Ishikawa (cell line): ENCODE results near the gene STYK1.

Experiments used
- CEBPB ChIP-seq: IDR thresholded peaks from 2 replicates; pipeline ENCODE4 v1.6.1; 2012
- CREB1 ChIP-seq: IDR thresholded peaks from 2 replicates; pipeline ENCODE4 v1.6.1; 2012; ENCODE audit warnings: low read depth
- EGR1 ChIP-seq: IDR thresholded peaks from 2 replicates; pipeline ENCODE4 v1.6.1; 2012
- EP300 ChIP-seq: IDR thresholded peaks from 2 replicates; pipeline ENCODE4 v1.6.1; 2012; ENCODE audit warnings: borderline replicate concordance
- FOXM1 ChIP-seq: IDR thresholded peaks from 2 replicates; pipeline ENCODE4 v1.6.1; 2012; ENCODE audit warnings: low read depth, borderline replicate concordance
- MAX ChIP-seq: IDR thresholded peaks from 2 replicates; pipeline ENCODE4 v1.6.1; 2012
- NFIC ChIP-seq: IDR thresholded peaks from 2 replicates; pipeline ENCODE4 v1.6.1; 2012
- RAD21 ChIP-seq: IDR thresholded peaks from 2 replicates; pipeline ENCODE4 v1.6.1; 2012; ENCODE audit warnings: low read depth
- TAF1 ChIP-seq: IDR thresholded peaks from 2 replicates; pipeline ENCODE4 v1.6.1; 2012; ENCODE audit warnings: low read depth, mild to moderate bottlenecking
- TCF12 ChIP-seq: IDR thresholded peaks from 2 replicates; pipeline ENCODE4 v1.6.1; 2012; ENCODE audit warnings: low read depth
- TEAD4 ChIP-seq: IDR thresholded peaks from 2 replicates; pipeline ENCODE4 v1.6.1; 2012
- USF1 ChIP-seq: IDR thresholded peaks from 2 replicates; pipeline ENCODE4 v1.6.1; 2012
- YY1 ChIP-seq: IDR thresholded peaks from 2 replicates; pipeline ENCODE4 v1.6.1; 2012; ENCODE audit warnings: low read depth
- ZBTB7A ChIP-seq: IDR thresholded peaks from 2 replicates; pipeline ENCODE4 v1.6.1; 2012; ENCODE audit warnings: low read depth
- TF ChIP-seq, protein P1 (sequence below): IDR thresholded peaks from 2 replicates; pipeline ENCODE4 v1.6.1; 2012; ENCODE audit warnings: low read depth, mild to moderate bottlenecking

Gene STYK1

DNA sequence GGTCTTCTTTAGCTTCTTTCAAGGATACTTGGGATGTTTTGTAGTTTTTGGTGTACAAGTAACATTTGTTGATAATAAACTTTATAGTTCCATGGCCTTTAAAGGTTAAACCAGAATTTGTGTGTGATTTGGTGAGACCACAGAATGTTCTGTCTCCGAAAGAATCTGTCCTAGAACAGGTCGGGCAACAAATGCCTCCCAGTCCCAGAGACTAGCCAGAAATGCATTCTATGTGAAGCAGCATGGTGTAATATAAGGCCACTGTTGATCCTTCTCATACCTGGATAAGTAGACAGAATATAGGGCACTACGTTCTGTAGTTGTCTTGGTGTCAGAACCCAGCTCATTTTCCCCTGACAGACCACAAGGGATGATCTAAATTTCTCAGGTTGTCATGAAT, 10.0 kb downstream of the STYK1 start:
- TF ChIP-seq TEAD4 (no peak), TCF12 (no peak), NFIC (no peak), MAX (no peak), ZBTB7A (no peak), CREB1 (no peak), RAD21 (no peak)
- TF ChIP-seq, protein P1, sequence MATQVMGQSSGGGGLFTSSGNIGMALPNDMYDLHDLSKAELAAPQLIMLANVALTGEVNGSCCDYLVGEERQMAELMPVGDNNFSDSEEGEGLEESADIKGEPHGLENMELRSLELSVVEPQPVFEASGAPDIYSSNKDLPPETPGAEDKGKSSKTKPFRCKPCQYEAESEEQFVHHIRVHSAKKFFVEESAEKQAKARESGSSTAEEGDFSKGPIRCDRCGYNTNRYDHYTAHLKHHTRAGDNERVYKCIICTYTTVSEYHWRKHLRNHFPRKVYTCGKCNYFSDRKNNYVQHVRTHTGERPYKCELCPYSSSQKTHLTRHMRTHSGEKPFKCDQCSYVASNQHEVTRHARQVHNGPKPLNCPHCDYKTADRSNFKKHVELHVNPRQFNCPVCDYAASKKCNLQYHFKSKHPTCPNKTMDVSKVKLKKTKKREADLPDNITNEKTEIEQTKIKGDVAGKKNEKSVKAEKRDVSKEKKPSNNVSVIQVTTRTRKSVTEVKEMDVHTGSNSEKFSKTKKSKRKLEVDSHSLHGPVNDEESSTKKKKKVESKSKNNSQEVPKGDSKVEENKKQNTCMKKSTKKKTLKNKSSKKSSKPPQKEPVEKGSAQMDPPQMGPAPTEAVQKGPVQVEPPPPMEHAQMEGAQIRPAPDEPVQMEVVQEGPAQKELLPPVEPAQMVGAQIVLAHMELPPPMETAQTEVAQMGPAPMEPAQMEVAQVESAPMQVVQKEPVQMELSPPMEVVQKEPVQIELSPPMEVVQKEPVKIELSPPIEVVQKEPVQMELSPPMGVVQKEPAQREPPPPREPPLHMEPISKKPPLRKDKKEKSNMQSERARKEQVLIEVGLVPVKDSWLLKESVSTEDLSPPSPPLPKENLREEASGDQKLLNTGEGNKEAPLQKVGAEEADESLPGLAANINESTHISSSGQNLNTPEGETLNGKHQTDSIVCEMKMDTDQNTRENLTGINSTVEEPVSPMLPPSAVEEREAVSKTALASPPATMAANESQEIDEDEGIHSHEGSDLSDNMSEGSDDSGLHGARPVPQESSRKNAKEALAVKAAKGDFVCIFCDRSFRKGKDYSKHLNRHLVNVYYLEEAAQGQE: no peak

DNA sequence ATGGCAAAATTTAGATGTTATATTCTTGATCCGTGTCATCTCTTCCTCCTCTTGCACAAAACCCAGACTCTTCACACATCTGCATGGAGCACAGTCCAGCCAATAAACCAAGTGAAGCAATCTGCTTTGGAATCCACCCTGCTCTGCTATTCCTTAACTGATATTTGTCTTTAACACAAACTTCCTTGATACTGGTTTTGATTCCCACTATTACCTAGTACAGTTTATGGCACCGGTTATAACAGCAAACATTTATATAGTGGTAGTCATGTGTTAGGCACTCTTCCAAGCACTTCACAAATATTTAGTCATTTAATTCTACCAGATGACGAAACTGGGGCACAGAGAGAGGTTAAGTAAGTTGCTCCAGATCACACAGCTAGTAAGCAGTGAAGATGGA, 12.5 kb downstream of the STYK1 start:
- TF ChIP-seq CREB1: no peak
- no peak for TF ChIP-seq USF1
- TF ChIP-seq YY1: no peak
- TF ChIP-seq ZBTB7A: no peak
- no peak for TF ChIP-seq CEBPB
- no peak for TF ChIP-seq TCF12
- TF ChIP-seq NFIC: no peak
- TF ChIP-seq EP300: no peak
- no peak for TF ChIP-seq MAX
- no peak for TF ChIP-seq RAD21

DNA sequence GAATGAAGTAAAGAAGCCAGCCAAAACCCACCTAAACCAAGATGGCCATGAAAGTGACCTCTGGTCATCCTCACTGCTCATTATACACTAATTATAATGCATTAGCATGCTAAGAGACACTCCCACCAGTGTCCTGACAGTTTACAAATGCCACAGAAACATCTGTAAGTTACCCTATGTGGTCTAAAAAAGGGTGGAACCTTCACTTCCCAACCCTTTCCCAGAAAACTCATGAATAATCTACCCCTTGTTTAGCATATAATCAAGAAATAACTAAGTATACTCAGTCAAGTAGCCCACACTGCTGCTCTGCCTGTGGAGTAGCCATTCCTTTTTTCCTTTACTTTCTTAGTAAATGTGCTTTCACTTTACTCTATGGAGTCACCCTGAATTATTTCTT, 19.8 kb downstream of the STYK1 start:
- TF ChIP-seq CREB1 (no peak), EP300 (no peak), FOXM1 (no peak), MAX (no peak), YY1 (no peak), ZBTB7A (no peak), TCF12 (no peak), EGR1 (no peak), RAD21 (no peak), TAF1 (no peak), CEBPB (no peak), NFIC (no peak), TEAD4 (no peak), USF1 (no peak)
- TF ChIP-seq, protein P1: no peak

- TF ChIP-seq USF1 (no peak), CEBPB (peak; percentile 71)
Measured at GRCh38 chr12:10652192-10652591, 21.7 kb downstream of the STYK1 start.

- TF ChIP-seq RAD21: no peak
- TF ChIP-seq, protein P1: no peak
- no peak for TF ChIP-seq YY1
- TF ChIP-seq NFIC: no peak
- TF ChIP-seq EGR1: no peak
- TF ChIP-seq TAF1: no peak
- no peak for TF ChIP-seq FOXM1
- TF ChIP-seq ZBTB7A: no peak
- TF ChIP-seq TCF12: no peak
- TF ChIP-seq MAX: no peak
- no peak for TF ChIP-seq USF1
- no peak for TF ChIP-seq CREB1
- TF ChIP-seq TEAD4: no peak
Measured at GRCh38 chr12:10645910-10646309, 27.9 kb downstream of the STYK1 start.
